Measurements from ENCODE around the gene C4BPB.

GRCh38 chr1:207103892-207104373, 15.3 kb downstream of the C4BPB start, which contains the start of gene C4BPA:
- TF ChIP-seq ZNF34 (CRISPR knock-in tag; IDR thresholded peaks at IDR 0.05; ENCODE audit: borderline replicate concordance), result no peak
- no peak for TF ChIP-seq ZNF780A (CRISPR knock-in tag; IDR thresholded peaks at IDR 0.05)
- no peak for TF ChIP-seq EZH2 (conservative IDR thresholded peaks at IDR 0.05; ENCODE audit: low read depth, low read length)
- TF ChIP-seq RCOR2 (CRISPR knock-in tag; IDR thresholded peaks at IDR 0.05), result peak; percentile 66; the same call in 1 of the 2 replicates
